NCI-H1092 treated with DMSO at 0.1 percent for 48 hours (cell line): ENCODE measurements around the gene ADAMTS4.

ENCODE experiments used
- DNase-seq: peaks from one replicate; lab custom pipeline; 2025; lab: John Stamatoyannopoulos, UW

ADAMTS4 gene

DNA sequence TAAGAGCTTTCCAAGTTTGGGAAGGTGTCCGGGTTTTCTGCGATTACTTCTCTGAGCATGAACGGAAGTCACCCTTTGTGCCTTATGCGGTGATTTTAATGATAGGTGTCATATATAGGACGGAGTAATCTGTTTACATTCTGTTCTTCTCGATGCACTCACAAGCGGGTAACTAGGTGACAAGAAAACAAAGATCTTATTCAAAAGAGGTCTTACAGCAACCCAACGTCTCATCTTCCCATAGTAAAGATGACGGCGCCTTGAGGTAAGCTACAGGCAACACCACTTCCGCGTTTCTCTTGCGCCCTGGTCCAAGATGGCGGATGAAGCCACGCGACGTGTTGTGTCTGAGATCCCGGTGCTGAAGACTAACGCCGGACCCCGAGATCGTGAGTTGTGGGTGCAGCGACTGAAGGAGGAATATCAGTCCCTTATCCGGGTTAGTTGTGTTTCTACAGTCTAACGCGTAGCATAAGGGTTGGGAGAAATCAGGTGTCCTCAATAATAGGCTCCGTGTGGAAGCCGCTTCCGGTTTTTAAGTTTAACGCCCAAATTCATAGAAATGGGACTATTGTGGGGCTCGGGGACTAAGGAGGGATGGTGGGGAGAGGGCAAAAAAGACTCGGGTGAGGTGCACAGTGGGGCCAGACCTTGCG lies 45.0 kb downstream of the ADAMTS4 start, which contains the start of gene UFC1:
UFC1 (plus strand) TSS at position 297 of the 656 bp plus-strand sequence; CDS start at position 317, 20 bp downstream.
- peak; percentile 94 for DNase-seq

DNA sequence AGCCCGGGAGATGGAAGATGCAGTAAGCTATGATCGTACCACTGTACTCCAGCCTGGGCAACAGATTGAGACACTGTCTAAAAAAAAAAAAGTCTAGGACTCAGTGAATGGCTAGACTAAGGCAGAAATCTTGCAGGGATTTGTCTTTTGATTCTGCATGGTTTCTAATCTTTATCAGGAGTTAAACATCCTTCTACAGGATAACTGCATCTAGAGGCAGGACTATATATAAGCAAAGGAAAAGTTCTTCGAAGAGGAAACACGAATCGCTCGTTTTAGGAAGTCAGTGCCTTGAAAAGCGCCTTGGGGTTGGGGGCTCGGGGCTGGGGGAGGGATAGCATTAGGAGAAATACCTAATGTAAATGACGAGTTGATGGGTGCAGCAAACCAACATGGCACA lies 45.7 kb downstream of the ADAMTS4 start:
- no peak for DNase-seq

DNA sequence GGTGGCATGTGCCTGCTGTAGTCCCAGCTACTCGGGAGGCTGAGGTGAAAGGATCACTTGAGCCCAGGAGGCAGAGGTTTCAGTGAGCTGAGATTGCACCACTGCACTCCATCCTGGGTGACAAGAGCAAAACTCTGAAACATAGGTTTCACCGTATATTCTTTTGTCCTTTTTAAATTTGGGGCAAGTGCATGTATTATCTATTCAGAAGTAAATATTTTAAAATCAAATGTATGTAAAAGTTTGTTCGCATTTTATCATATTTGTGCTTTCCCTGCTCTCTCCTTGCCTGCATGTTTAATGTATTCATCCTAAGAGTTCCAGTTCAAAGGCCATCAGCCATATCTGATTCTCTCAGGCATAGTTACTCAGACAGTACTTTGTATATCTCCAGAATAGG lies 53.0 kb downstream of the ADAMTS4 start:
- DNase-seq, result no peak

DNA sequence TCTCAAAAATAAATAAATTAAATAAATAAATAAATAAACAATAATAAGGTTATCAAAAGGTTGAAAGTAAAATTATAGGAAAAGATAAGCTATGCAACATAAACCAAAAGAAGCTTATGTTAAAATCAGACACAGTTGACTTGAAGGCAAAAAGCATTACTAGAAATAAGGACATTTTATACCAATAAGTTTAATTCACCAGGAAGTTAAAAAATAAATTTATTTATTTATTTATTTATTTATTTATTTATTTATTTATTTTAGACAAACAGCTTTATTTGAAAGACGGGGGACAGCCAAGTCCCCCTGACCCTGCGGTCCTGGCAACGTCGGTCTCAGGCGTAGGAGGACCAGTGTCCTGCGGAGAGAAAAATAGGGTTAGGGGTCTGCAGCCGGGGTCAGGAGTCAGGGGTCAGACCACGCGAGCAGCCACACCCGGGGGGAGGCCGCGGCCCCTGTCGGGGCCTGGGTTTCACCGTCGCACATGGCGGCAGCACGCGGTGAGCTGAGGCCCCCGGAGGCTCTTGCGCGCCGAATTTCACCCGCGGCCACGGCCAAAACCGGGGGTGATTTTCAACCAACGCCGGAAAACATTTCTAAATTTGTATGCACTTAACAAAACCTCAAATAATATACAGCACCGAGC lies 58.0 kb downstream of the ADAMTS4 start:
- no peak for DNase-seq

GRCh38 chr1:161139766-161140165 lies 59.1 kb downstream of the ADAMTS4 start:
- peak; percentile 41 for DNase-seq

DNA sequence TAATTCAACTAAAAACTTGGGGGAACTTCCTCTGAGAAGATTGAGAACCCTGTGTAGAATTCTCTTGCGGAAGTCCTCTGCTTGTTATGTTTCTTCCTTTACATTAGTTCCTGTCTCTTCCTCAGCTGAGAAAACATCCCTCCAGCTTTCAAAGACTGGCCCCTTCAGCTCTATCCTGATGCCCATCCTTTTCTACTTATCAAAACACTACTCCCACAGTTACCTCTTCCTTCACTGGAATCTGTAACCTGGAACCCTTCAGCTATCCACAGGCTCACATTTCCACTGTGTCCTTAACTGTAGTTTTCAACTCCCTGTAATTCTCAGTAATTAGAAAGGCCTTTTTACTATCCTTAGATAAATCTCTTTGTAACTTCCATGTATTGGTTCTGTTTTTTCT lies 60.4 kb downstream of the ADAMTS4 start:
- no peak for DNase-seq

DNA sequence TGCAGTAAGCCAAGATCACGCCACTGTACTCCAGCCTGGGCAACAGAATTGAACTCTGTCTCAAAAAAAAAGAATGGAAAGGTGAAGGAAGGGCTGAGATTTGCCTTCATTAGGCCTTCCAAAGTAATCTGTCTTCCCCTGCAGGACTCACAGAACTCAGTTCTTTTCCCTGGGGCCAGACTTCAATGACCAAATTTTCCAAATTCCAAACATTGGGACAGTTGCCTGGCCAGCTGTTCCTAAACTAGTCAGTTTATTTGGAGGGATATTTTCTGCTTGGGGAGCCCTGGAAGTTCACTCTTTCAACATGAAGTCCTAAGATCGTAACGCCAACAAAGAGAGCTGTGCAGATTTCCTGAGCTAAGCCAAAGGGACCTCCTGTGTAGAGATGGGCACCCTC lies 61.0 kb downstream of the ADAMTS4 start:
- DNase-seq, result no peak
